Body of pancreas (tissue), 4 donors: ENCODE measurements around the gene DAZAP2.

Experiments used
- CTCF ChIP-seq, 7 experiments: fragments of 450-650 bp in 4 of 7; fragments of 200-600 bp in 3 of 7; sonication (generic) in 3 of 7; IDR thresholded peaks; one replicate each; pipeline ENCODE4 v1.5.1; 2016 to 2019; ENCODE audit warnings: antibody characterized with exemption in 7 of 7
- POLR2A ChIP-seq, 3 donors: fragments of 450-650 bp; IDR thresholded peaks; one replicate each; pipeline ENCODE4 v1.6.1; 2016; ENCODE audit warnings: antibody characterized with exemption in 3 of 3, mild to moderate bottlenecking in 2 of 3

GRCh38 chr12:51275088-51275487, 36.5 kb downstream of the DAZAP2 start:
- no peak for TF ChIP-seq POLR2A (IDR thresholded peaks at IDR 0.05)
- no peak for TF ChIP-seq CTCF (IDR thresholded peaks at IDR 0.05)
